Measurements from ENCODE around the gene RPS4Y1.
"Not testable (repeated sequence)": the region's sequence is repeated elsewhere in the genome, so short reads cannot be mapped to it uniquely, and the experiment has no call there.

Gene RPS4Y1

GRCh38 chrY:2841471-2841893 lies at the start of gene RPS4Y1:
TSS of gene RPS4Y1 (plus strand) at chrY:2841602. CDS start at chrY:2841625, 23 bp downstream.
- DNase-seq (ENCODE audit: low spot score), result no peak

GRCh38 chrY:2796977-2797523 lies 44.4 kb upstream of the RPS4Y1 start:
- DNase-seq (ENCODE audit: low spot score), result no peak

GRCh38 chrY:2797991-2798390 lies 43.4 kb upstream of the RPS4Y1 start:
- no peak for DNase-seq (ENCODE audit: low spot score)

- no peak for DNase-seq (ENCODE audit: low spot score)
Observed at GRCh38 chrY:2800246-2800645, 41.2 kb upstream of the RPS4Y1 start.

GRCh38 chrY:2817146-2817896 lies 24.1 kb upstream of the RPS4Y1 start:
- DNase-seq (ENCODE audit: low spot score), result not testable (repeated sequence)

GRCh38 chrY:2824471-2824870 lies 16.9 kb upstream of the RPS4Y1 start:
- no peak for DNase-seq (ENCODE audit: low spot score)

GRCh38 chrY:2828497-2828896 lies 12.9 kb upstream of the RPS4Y1 start:
- no peak for DNase-seq (ENCODE audit: low spot score)

- DNase-seq (ENCODE audit: low spot score), result no peak
Observed at GRCh38 chrY:2835230-2835629, 6.2 kb upstream of the RPS4Y1 start.

- no peak for DNase-seq (ENCODE audit: low spot score)
Observed at GRCh38 chrY:2837078-2837477, 4.3 kb upstream of the RPS4Y1 start.

GRCh38 chrY:2837932-2838331 lies 3.5 kb upstream of the RPS4Y1 start:
- DNase-seq (ENCODE audit: low spot score), result no peak

GRCh38 chrY:2846791-2847190 lies 5.4 kb downstream of the RPS4Y1 start:
- DNase-seq (ENCODE audit: low spot score), result no peak

GRCh38 chrY:2848384-2848783 lies 7.0 kb downstream of the RPS4Y1 start:
- DNase-seq (ENCODE audit: low spot score), result no peak

- no peak for DNase-seq (ENCODE audit: low spot score)
Observed at GRCh38 chrY:2849368-2849767, 8.0 kb downstream of the RPS4Y1 start.

GRCh38 chrY:2854145-2854774 lies 12.9 kb downstream of the RPS4Y1 start:
- DNase-seq (ENCODE audit: low spot score), result no peak

GRCh38 chrY:2857068-2857467 lies 15.7 kb downstream of the RPS4Y1 start:
- no peak for DNase-seq (ENCODE audit: low spot score)

GRCh38 chrY:2857686-2858085 lies 16.3 kb downstream of the RPS4Y1 start:
- no peak for DNase-seq (ENCODE audit: low spot score)

GRCh38 chrY:2859782-2860181 lies 18.4 kb downstream of the RPS4Y1 start:
- DNase-seq (ENCODE audit: low spot score), result no peak

GRCh38 chrY:2860511-2860910 lies 19.1 kb downstream of the RPS4Y1 start:
- DNase-seq (ENCODE audit: low spot score), result no peak

- no peak for DNase-seq (ENCODE audit: low spot score)
Observed at GRCh38 chrY:2866581-2866980, 25.2 kb downstream of the RPS4Y1 start.

GRCh38 chrY:2867469-2867868 lies 26.1 kb downstream of the RPS4Y1 start:
- no peak for DNase-seq (ENCODE audit: low spot score)

- DNase-seq (ENCODE audit: low spot score), result no peak
Observed at GRCh38 chrY:2868035-2868607, 26.7 kb downstream of the RPS4Y1 start.

- DNase-seq (ENCODE audit: low spot score), result not testable (repeated sequence)
Observed at GRCh38 chrY:2872234-2872633, 30.8 kb downstream of the RPS4Y1 start.

GRCh38 chrY:2874211-2874610 lies 32.8 kb downstream of the RPS4Y1 start:
- no peak for DNase-seq (ENCODE audit: low spot score)
